HepG2 (cell line): ENCODE measurements around the gene RUNX3. TPM values are rescaled to one million over a fixed set of nuclear protein-coding genes. Genes with fewer than 3 reads are reported as not detected.
A peak's percentile ranks its signal among the peaks of the same experiment; 100 is the strongest.

ENCODE experiments used
- ATAC-seq: fragments of 200-7000 bp; cut with Tn5 transposase; 3 replicates; pipeline ENCODE4 v1.9.1; 2020; ENCODE audit warnings: mild to moderate bottlenecking, moderate library complexity
- BruUV-seq: library from RNA; stranded (reverse); fragments of 400-500 nt; replicated peaks from 2 replicates; lab custom pipeline; 2021; lab: Mats Ljungman, UMichigan
- CTCF ChIA-PET: fragments of 300-600 bp; formaldehyde crosslinking; extraction: SDS; loops from one replicate; lab custom pipeline; 2021; ENCODE audit warnings: low total read pairs, inconsistent platforms, low intra/inter-chr PET ratio; lab: Yijun Ruan, JAX
- POLR2A ChIA-PET: fragments of 350-600 bp; sonication (Branson Sonifier 250); formaldehyde crosslinking; loops from one replicate; lab custom pipeline; 2020; ENCODE audit warnings: antibody characterized with exemption, inconsistent platforms; lab: Yijun Ruan, JAX
- DNase-seq: peaks from one replicate; pipeline ENCODE4 v3.0.0-alpha.2; 2015; ENCODE audit warnings: low spot score
- FAIRE-seq: peaks from 3 replicates; lab custom pipeline; 2011; peaks lifted over from hg19 to GRCh38; lab: Jason Lieb, UNC
- H2AFZ ChIP-seq: one replicate; pipeline ENCODE4 v1.6.1; 2011; ENCODE audit warnings: low read length, inconsistent platforms
- H3K27ac ChIP-seq: fragments of 300-600 bp; 3 replicates; pipeline ENCODE4 v1.8.0; 2011; ENCODE audit warnings: mixed run types, mild to moderate bottlenecking, mixed read lengths, low read length, inconsistent platforms; ENCODE audit not compliant: insufficient read depth; ENCODE audit errors: extremely low read length
- H3K27me3 ChIP-seq, 2 experiments: fragments of 200-600 bp in 1 of 2; 2 replicates in 1 of 2; 3 replicates in 1 of 2; pipeline versions ENCODE4 v1.6.0 to v1.8.0; 2011; ENCODE audit warnings: low read length in 2 of 2, mild to moderate bottlenecking in 2 of 2, moderate library complexity in 2 of 2, inconsistent platforms in 1 of 2; ENCODE audit not compliant: insufficient read depth in 2 of 2, control insufficient read depth in 1 of 2
- H3K36me3 ChIP-seq, 2 experiments: fragments of 200-600 bp in 1 of 2; replicated peaks in 1 of 2; 2 replicates in 1 of 2; 3 replicates in 1 of 2; pipeline versions ENCODE4 v1.5.1 to v1.8.0; 2011; ENCODE audit warnings: low read length in 2 of 2, inconsistent platforms in 1 of 2; ENCODE audit not compliant: insufficient read depth in 2 of 2, control insufficient read depth in 1 of 2
- H3K4me1 ChIP-seq: 2 replicates; pipeline ENCODE4 v1.5.1; 2012; ENCODE audit warnings: low read length, inconsistent platforms; ENCODE audit not compliant: insufficient read depth
- H3K4me2 ChIP-seq: 2 replicates; pipeline ENCODE4 v1.6.0; 2011; ENCODE audit warnings: low read depth, low read length, inconsistent platforms
- H3K4me3 ChIP-seq, 3 experiments: fragments of 200-600 bp in 1 of 3; sonication (generic), shearing (Covaris generic) in 1 of 3; replicated peaks in 1 of 3; 2 replicates each; pipeline ENCODE4 v1.5.1; 2011 to 2016; ENCODE audit warnings: low read length in 3 of 3, inconsistent platforms in 2 of 3, low read depth in 2 of 3, mild to moderate bottlenecking in 2 of 3, control low read depth in 1 of 3, mixed read lengths in 1 of 3; ENCODE audit not compliant: insufficient read depth in 1 of 3
- H3K79me2 ChIP-seq: one replicate; pipeline ENCODE4 v1.6.1; 2011; ENCODE audit warnings: low read length, inconsistent platforms; ENCODE audit not compliant: insufficient read depth
- H3K9ac ChIP-seq: 2 replicates; pipeline ENCODE4 v1.6.0; 2011; ENCODE audit warnings: mild to moderate bottlenecking, low read depth, low read length, inconsistent platforms; ENCODE audit not compliant: insufficient read depth
- H3K9me3 ChIP-seq: 2 replicates; pipeline ENCODE4 v1.5.1; 2012; ENCODE audit warnings: mild to moderate bottlenecking, low read length
- H4K20me1 ChIP-seq: 2 replicates; pipeline ENCODE4 v1.6.0; 2011; ENCODE audit warnings: inconsistent platforms, mild to moderate bottlenecking, low read length, moderate library complexity; ENCODE audit not compliant: insufficient read depth
- ATF1 ChIP-seq: IDR thresholded peaks from 2 replicates; pipeline ENCODE4 v1.6.1; 2016; ENCODE audit warnings: mild to moderate bottlenecking, control low read depth
- GABPA ChIP-seq, 2 experiments: IDR thresholded peaks; 2 replicates each; pipeline ENCODE4 v1.6.1; 2011 to 2016; ENCODE audit warnings: low read depth in 2 of 2, low read length in 1 of 2, missing biosample characterization in 1 of 2, missing genetic modification characterization in 1 of 2
- GABPB1 ChIP-seq: IDR thresholded peaks from 2 replicates; pipeline ENCODE4 v1.6.1; 2016; ENCODE audit warnings: mild to moderate bottlenecking, missing genetic modification reagents, moderate library complexity, missing compliant biosample characterization
- RARA ChIP-seq: IDR thresholded peaks from 2 replicates; pipeline ENCODE4 v1.6.1; 2016; ENCODE audit warnings: missing genetic modification reagents, missing compliant biosample characterization
- TARDBP ChIP-seq: sonication (generic); formaldehyde crosslinking; IDR thresholded peaks from 2 replicates; pipeline ENCODE4 v1.8.0; 2022; ENCODE audit warnings: mild to moderate bottlenecking, missing genetic modification reagents
- WGBS: methylation state at CpG from one replicate; pipeline ENCODE4 v1.1.6; 2017; ENCODE audit warnings: low lambda C conversion rate; 5-methylcytosine and 5-hydroxymethylcytosine counted together
- in situ Hi-C: cut with HindIII; loops from 2 replicates; pipeline ENCODE4 v1.10.0; 2017; ENCODE audit warnings: low pct_unique_long_range_greater_than_20kb; ENCODE audit not compliant: extremely low pct_ligation_motif_present
- intact Hi-C: fragments of 100-400 bp; cut with micrococcal nuclease; formaldehyde crosslinking; loops from one replicate; pipeline ENCODE4 v1.10.0; 2022; ENCODE audit not compliant: unreplicated experiment
- polyA plus RNA-seq, 8 experiments: library from polyadenylated mRNA; depleted of rRNA in 3 of 8; stranded (reverse) in 7 of 8; unstranded in 1 of 8; fragments of >200 nt; fragmentation: Illumina TruSeq in 4 of 8; extraction: Trizol in 4 of 8; gene quantifications; 2 replicates each; pipeline versions ENCODE4 v1.2.1 to v1.2.3, GENCODE V29; 2011 to 2016; ENCODE audit warnings: low read depth in 4 of 8, missing spikeins in 1 of 8, mixed read lengths in 1 of 8; ENCODE audit not compliant: insufficient read depth in 1 of 8
- total RNA-seq, 5 experiments: library from RNA; depleted of rRNA; stranded (reverse); fragments of >200 nt; fragmentation: Illumina TruSeq; extraction: Trizol; gene quantifications; 2 replicates each; pipeline ENCODE4 v1.2.3, GENCODE V29; 2016; ENCODE audit warnings: low read depth in 1 of 5
- TF ChIP-seq, protein P1 (sequence below): sonication (generic); formaldehyde crosslinking; IDR thresholded peaks from 2 replicates; pipeline ENCODE4 v1.4.0; 2020; ENCODE audit warnings: low read depth, missing genetic modification reagents
- TF ChIP-seq, protein P2 (sequence below): sonication (generic); formaldehyde crosslinking; IDR thresholded peaks from 2 replicates; pipeline ENCODE4 v1.5.0; 2020; ENCODE audit warnings: missing genetic modification reagents
- TF ChIP-seq, protein P3 (sequence below): IDR thresholded peaks from 2 replicates; pipeline ENCODE4 v1.6.1; 2016; ENCODE audit warnings: low read depth, borderline replicate concordance
- TF ChIP-seq, protein P4 (sequence below): sonication (generic); formaldehyde crosslinking; IDR thresholded peaks from 2 replicates; pipeline ENCODE4 v1.5.1; 2020; ENCODE audit warnings: mild to moderate bottlenecking, missing genetic modification reagents, moderate library complexity
- TF ChIP-seq, protein P5 (sequence below), 2 experiments: sonication (generic) in 1 of 2; formaldehyde crosslinking in 1 of 2; IDR thresholded peaks; 2 replicates each; pipeline versions ENCODE4 v1.4.0 to v1.6.1; 2018 to 2020; ENCODE audit warnings: missing genetic modification reagents in 2 of 2, borderline replicate concordance in 1 of 2, low read depth in 1 of 2, mild to moderate bottlenecking in 1 of 2, missing biosample characterization in 1 of 2

Gene RUNX3
- total and polyA plus RNA-seq, 2 of the 13 experiments (the other 11 are each of a cell fraction or from before 2014, with no cell fraction given): 0.04 to 0.22 TPM

DNA sequence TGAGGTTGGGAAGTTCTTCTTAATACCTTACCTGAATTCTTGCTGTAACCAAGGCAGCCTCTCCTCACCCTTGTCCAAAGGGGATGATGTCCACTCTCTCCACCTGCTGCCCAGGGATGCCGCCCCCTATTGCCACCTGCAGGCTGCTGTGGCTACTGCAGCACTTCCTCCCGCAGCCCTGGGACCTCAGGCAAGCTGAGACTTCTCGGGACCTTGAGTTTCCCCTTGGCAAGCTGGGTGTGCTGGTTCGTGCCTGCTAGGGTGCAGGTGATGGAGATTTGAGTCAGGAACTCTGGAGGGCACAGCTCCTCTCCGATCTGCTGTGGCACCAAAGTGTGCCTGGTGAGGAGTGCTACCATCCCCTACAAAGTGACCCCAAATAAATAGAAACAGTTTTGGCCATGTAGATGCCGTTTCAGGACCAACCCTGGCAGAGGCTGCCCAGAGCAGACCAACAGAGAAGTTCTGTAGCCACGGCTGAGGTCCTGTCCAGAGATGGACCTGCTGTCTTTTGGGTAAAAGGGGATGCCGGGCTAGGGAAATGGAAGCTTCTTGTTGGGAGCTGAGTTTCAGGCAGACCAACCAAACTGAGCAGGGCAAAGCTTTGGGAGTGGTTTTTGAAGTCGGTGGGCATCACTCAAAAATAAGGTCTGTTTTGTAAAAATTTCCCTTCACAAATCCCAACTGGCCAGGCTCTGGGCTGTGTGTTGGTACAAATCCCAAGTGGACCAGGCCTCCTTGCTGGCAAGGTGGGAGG, 31.7 kb downstream of the RUNX3 start:
- POLR2A ChIA-PET: interaction anchor here (1.1 kb wide), 1 partner anchor 13 kb away, joined by 3 read pairs; no protein-coding TSS in a partner anchor
- CTCF ChIA-PET: interaction anchor here (1.6 kb wide), 1 partner anchor 49 kb away, joined by 20 read pairs; no protein-coding TSS in a partner anchor
- Histone ChIP-seq H3K4me3 (no peak overlapping the region), H3K4me2 (no peak overlapping the region), H3K9me3 (no peaks in the 10 kb centered on the region), H3K27ac (no peak overlapping the region), H3K79me2 (no peaks in the 10 kb centered on the region), H3K9ac (no peak overlapping the region), H3K4me1 (no peaks in the 10 kb centered on the region), H2AFZ (no peak overlapping the region), H3K36me3 (no peaks in the 10 kb centered on the region), H3K27me3 (peaks cover 3 to 23% of the 10 kb centered on the region in 2 experiments; a peak in 4 of 5 replicates), H4K20me1 (no peaks in the 10 kb centered on the region)
- no TSS peak for BruUV-seq
- intact Hi-C loops: loop anchor here (1.0 kb wide), 1 partner anchor 50 kb away; no protein-coding TSS in a partner anchor
- in situ Hi-C loops: no loop called here
- WGBS: 20% methylated on average over 5 of the region's 9 CpGs
- DNase-seq: no peak
- FAIRE-seq: peak; percentile 58
- ATAC-seq: peak; percentile 90
- TF ChIP-seq, protein P1, sequence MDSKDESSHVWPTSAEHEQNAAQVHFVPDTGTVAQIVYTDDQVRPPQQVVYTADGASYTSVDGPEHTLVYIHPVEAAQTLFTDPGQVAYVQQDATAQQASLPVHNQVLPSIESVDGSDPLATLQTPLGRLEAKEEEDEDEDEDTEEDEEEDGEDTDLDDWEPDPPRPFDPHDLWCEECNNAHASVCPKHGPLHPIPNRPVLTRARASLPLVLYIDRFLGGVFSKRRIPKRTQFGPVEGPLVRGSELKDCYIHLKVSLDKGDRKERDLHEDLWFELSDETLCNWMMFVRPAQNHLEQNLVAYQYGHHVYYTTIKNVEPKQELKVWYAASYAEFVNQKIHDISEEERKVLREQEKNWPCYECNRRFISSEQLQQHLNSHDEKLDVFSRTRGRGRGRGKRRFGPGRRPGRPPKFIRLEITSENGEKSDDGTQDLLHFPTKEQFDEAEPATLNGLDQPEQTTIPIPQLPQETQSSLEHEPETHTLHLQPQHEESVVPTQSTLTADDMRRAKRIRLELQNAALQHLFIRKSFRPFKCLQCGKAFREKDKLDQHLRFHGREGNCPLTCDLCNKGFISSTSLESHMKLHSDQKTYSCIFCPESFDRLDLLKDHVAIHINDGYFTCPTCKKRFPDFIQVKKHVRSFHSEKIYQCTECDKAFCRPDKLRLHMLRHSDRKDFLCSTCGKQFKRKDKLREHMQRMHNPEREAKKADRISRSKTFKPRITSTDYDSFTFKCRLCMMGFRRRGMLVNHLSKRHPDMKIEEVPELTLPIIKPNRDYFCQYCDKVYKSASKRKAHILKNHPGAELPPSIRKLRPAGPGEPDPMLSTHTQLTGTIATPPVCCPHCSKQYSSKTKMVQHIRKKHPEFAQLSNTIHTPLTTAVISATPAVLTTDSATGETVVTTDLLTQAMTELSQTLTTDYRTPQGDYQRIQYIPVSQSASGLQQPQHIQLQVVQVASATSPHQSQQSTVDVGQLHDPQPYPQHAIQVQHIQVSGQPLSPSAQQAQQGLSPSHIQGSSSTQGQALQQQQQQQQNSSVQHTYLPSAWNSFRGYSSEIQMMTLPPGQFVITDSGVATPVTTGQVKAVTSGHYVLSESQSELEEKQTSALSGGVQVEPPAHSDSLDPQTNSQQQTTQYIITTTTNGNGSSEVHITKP: no peak
- peak; percentile 31; the same call in 1 of the 2 replicates for TF ChIP-seq TARDBP (CRISPR knock-in tag)
- no peak for TF ChIP-seq RARA (CRISPR knock-in tag)
- TF ChIP-seq, protein P2, sequence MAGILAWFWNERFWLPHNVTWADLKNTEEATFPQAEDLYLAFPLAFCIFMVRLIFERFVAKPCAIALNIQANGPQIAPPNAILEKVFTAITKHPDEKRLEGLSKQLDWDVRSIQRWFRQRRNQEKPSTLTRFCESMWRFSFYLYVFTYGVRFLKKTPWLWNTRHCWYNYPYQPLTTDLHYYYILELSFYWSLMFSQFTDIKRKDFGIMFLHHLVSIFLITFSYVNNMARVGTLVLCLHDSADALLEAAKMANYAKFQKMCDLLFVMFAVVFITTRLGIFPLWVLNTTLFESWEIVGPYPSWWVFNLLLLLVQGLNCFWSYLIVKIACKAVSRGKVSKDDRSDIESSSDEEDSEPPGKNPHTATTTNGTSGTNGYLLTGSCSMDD (CRISPR knock-in tag): no peak
- TF ChIP-seq, protein P3, sequence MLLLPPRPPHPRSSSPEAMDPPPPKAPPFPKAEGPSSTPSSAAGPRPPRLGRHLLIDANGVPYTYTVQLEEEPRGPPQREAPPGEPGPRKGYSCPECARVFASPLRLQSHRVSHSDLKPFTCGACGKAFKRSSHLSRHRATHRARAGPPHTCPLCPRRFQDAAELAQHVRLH: 0 out of 2 replicates have a peak, but pooled peaks have one; percentile 22
- TF ChIP-seq GABPA (IDR thresholded peaks at IDR 0.05; ENCODE audit: low read depth, low read length): no peak
- no peak for TF ChIP-seq GABPA (CRISPR knock-in tag; IDR thresholded peaks at IDR 0.05; ENCODE audit: low read depth)
- TF ChIP-seq, protein P4, sequence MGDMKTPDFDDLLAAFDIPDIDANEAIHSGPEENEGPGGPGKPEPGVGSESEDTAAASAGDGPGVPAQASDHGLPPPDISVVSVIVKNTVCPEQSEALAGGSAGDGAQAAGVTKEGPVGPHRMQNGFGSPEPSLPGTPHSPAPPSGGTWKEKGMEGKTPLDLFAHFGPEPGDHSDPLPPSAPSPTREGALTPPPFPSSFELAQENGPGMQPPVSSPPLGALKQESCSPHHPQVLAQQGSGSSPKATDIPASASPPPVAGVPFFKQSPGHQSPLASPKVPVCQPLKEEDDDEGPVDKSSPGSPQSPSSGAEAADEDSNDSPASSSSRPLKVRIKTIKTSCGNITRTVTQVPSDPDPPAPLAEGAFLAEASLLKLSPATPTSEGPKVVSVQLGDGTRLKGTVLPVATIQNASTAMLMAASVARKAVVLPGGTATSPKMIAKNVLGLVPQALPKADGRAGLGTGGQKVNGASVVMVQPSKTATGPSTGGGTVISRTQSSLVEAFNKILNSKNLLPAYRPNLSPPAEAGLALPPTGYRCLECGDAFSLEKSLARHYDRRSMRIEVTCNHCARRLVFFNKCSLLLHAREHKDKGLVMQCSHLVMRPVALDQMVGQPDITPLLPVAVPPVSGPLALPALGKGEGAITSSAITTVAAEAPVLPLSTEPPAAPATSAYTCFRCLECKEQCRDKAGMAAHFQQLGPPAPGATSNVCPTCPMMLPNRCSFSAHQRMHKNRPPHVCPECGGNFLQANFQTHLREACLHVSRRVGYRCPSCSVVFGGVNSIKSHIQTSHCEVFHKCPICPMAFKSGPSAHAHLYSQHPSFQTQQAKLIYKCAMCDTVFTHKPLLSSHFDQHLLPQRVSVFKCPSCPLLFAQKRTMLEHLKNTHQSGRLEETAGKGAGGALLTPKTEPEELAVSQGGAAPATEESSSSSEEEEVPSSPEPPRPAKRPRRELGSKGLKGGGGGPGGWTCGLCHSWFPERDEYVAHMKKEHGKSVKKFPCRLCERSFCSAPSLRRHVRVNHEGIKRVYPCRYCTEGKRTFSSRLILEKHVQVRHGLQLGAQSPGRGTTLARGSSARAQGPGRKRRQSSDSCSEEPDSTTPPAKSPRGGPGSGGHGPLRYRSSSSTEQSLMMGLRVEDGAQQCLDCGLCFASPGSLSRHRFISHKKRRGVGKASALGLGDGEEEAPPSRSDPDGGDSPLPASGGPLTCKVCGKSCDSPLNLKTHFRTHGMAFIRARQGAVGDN (CRISPR knock-in tag): peak; percentile 37
- TF ChIP-seq, protein P5, sequence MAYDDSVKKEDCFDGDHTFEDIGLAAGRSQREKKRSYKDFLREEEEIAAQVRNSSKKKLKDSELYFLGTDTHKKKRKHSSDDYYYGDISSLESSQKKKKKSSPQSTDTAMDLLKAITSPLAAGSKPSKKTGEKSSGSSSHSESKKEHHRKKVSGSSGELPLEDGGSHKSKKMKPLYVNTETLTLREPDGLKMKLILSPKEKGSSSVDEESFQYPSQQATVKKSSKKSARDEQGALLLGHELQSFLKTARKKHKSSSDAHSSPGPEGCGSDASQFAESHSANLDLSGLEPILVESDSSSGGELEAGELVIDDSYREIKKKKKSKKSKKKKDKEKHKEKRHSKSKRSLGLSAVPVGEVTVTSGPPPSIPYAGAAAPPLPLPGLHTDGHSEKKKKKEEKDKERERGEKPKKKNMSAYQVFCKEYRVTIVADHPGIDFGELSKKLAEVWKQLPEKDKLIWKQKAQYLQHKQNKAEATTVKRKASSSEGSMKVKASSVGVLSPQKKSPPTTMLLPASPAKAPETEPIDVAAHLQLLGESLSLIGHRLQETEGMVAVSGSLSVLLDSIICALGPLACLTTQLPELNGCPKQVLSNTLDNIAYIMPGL (CRISPR knock-in tag; IDR thresholded peaks at IDR 0.05; ENCODE audit: borderline replicate concordance in 1 of 2, low read depth in 1 of 2): peak in 1 of 2 experiments; percentile 39; a peak in 1 of 4 replicates
- no peak for TF ChIP-seq ATF1 (CRISPR knock-in tag)
- 0 out of 2 replicates have a peak, but pooled peaks have one; percentile 21 for TF ChIP-seq GABPB1 (CRISPR knock-in tag)
